ENCODE data around the gene NEDD9. TPM values are rescaled to one million over a fixed set of nuclear protein-coding genes. Genes with fewer than 3 reads are reported as not detected.
A peak's percentile ranks its signal among the peaks of the same experiment; 100 is the strongest.

The NEDD9 gene
- total and polyA plus RNA-seq, 2 of the 13 experiments (the other 11 are each of a cell fraction or from before 2014, with no cell fraction given) = 27.1 to 389 TPM

DNA sequence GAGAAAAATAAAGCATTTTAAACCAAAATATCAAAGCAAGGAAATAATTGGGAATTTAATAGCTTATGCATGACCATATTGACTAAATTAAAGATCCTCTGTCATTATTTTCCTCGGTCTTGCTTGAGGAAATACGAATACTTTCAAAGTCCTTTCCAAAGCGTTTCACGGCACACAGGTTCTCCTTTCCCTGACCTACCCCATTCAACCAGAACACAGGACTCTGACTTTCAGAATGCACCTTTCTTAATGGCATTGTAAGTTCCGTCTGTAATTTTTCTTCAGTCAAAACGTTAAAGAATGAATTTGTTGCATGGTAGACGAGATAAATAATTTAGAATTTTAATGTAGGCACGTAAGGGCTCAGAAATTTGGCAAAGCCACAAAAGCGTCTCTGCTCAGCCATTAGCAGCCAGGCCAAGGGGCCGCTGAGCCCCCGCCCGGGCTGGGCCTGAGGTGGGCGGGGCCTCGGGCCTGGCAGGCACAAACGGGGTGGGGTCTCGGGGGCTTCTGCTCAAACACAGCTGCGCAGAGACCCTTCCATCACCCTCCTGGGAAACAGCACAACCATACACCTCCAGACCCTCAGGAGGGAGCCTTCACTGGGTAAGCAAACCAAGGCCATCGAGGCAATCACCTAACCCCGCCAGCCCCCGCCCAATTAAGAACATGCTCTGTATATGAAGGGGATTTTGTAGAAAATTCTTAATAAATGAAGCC is 3.4 kb downstream of the NEDD9 start (continued):
- TF ChIP-seq AHDC1 (CRISPR knock-in tag; IDR thresholded peaks at IDR 0.05; ENCODE audit: borderline replicate concordance) = peak; percentile 42; the same call in 1 of the 2 replicates
- TF ChIP-seq HNRNPH1 (optimal IDR thresholded peaks at IDR 0.05; ENCODE audit: low read depth, low read length) = peak; percentile 45
- no peak for TF ChIP-seq STAT5B (CRISPR knock-in tag; IDR thresholded peaks at IDR 0.05)
- no peak for TF ChIP-seq SYNCRIP (IDR thresholded peaks at IDR 0.05; ENCODE audit: insufficient read depth, low read depth, low read length)
- TF ChIP-seq, protein P1, sequence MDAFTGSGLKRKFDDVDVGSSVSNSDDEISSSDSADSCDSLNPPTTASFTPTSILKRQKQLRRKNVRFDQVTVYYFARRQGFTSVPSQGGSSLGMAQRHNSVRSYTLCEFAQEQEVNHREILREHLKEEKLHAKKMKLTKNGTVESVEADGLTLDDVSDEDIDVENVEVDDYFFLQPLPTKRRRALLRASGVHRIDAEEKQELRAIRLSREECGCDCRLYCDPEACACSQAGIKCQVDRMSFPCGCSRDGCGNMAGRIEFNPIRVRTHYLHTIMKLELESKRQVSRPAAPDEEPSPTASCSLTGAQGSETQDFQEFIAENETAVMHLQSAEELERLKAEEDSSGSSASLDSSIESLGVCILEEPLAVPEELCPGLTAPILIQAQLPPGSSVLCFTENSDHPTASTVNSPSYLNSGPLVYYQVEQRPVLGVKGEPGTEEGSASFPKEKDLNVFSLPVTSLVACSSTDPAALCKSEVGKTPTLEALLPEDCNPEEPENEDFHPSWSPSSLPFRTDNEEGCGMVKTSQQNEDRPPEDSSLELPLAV (CRISPR knock-in tag; conservative IDR thresholded peaks at IDR 0.05; ENCODE audit: low read depth) = no peak
- TF ChIP-seq NONO (IDR thresholded peaks at IDR 0.05) = no peak
- TF ChIP-seq NONO (CRISPR knock-in tag; conservative IDR thresholded peaks at IDR 0.05) = no peak
- peak; percentile 66; the same call in 1 of the 2 replicates for TF ChIP-seq ZNF414 (CRISPR knock-in tag; IDR thresholded peaks at IDR 0.05)
- TF ChIP-seq ZNF33A (CRISPR knock-in tag; IDR thresholded peaks at IDR 0.05; ENCODE audit: borderline replicate concordance) = 0 out of 2 replicates have a peak, but pooled peaks have one; percentile 56
- no peak for TF ChIP-seq GRHL1 (CRISPR knock-in tag; conservative IDR thresholded peaks at IDR 0.05)
- TF ChIP-seq PAXIP1 (CRISPR knock-in tag; conservative IDR thresholded peaks at IDR 0.05) = no peak; the same call in 1 of the 2 replicates
- TF ChIP-seq TERF1 (CRISPR knock-in tag; IDR thresholded peaks at IDR 0.05) = no peak
- TF ChIP-seq FOSL1 (CRISPR knock-in tag; IDR thresholded peaks at IDR 0.05; ENCODE audit: borderline replicate concordance) = no peak

All from HepG2 (cell line).